Amniotic stem cell (primary cell): ENCODE results near the gene ZNF664.
"Not testable (repeated sequence)": the region's sequence is repeated elsewhere in the genome, so short reads cannot be mapped to it uniquely, and the experiment has no call there.

Source experiments
- DNase-seq: peaks from one replicate; lab custom pipeline; 2025; lab: John Stamatoyannopoulos, UW

ZNF664 gene

GRCh38 chr12:123941624-123942237 lies 31.3 kb upstream of the ZNF664 start:
- no peak for DNase-seq

GRCh38 chr12:123942238-123942653 lies 30.8 kb upstream of the ZNF664 start:
- peak; percentile 51 for DNase-seq

DNA sequence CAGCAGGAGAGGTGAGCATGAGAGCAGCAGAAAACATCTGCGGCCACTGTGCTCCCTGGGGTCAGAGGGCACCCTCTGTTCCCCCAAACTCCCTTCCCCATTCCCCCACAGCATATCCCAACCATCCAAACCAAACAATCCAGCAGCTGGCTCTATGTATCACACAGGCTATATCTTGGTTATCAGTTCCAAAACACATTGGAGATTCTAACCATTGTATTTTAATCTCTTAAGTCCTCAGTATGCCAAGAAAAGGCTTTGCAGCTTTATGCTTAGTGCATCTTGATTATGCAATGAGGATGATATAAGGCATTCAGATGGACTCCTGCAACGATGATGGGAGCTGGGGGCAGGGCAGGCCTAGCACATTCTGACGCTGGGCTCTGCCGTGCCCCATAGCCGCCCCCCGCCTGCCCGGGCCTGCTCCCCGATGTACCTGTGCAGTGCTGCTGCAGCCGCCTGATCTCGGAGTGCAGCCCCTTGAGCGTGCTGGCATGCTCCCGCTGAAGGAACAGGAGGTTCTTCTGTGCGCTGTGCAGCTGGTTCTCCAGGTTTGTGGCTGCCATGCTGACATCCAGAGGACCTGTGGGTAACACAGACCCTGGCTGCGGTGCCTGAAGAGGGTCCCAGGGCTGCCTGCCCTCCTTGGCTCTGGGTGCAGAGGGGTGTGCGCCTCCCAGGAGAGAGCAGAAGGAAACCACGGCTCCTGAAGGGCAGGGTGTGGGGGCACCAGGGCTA lies 29.9 kb upstream of the ZNF664 start:
- no peak for DNase-seq

DNA sequence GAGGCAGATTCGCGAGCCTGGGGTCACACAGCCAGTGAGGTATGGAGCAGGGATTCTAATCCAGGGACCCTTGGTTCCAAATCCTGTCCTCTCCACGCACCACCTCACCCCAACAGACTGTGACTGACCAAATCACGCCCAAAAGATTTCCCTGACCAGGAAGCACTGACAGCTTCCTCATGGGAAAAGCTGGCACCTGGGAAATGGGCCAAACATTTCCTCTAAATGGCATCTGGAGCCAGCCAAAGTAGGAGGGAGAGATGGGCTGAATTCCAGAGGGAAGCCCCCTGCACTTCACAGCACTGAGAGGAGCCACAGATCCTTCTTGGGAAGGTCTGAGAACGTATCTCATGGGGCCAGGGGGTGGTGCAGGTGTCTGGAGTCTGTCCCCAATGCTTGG lies 29.2 kb upstream of the ZNF664 start:
- DNase-seq = no peak

- DNase-seq = no peak
Observed at GRCh38 chr12:123944696-123945095, 28.3 kb upstream of the ZNF664 start.

- DNase-seq = no peak
Observed at GRCh38 chr12:123945287-123946151, 27.5 kb upstream of the ZNF664 start.

DNA sequence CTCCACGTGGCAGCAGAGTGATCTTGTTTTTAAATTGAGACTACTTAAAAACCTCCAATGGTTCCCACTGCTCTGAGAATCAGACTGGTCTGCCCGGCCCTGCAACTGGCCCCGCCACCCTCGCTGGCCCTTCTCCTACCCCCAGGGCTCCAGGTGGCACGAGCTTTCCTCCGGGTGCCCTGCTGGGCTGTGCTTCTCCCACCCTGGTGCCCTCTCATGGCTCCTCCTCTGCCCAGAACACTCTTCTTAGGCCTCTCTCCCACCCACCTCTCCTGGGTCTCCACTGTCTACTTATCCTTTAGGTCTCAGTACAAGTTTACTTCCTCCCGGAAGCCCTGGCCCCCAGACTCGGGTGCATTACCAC lies 26.9 kb upstream of the ZNF664 start:
- no peak for DNase-seq

- not testable (repeated sequence) for DNase-seq
Observed at GRCh38 chr12:123946516-123947505, 26.2 kb upstream of the ZNF664 start.

GRCh38 chr12:123947531-123947930 lies 25.5 kb upstream of the ZNF664 start:
- DNase-seq = not testable (repeated sequence)

- DNase-seq = no peak
Observed at GRCh38 chr12:123948401-123948795, 24.6 kb upstream of the ZNF664 start.

DNA sequence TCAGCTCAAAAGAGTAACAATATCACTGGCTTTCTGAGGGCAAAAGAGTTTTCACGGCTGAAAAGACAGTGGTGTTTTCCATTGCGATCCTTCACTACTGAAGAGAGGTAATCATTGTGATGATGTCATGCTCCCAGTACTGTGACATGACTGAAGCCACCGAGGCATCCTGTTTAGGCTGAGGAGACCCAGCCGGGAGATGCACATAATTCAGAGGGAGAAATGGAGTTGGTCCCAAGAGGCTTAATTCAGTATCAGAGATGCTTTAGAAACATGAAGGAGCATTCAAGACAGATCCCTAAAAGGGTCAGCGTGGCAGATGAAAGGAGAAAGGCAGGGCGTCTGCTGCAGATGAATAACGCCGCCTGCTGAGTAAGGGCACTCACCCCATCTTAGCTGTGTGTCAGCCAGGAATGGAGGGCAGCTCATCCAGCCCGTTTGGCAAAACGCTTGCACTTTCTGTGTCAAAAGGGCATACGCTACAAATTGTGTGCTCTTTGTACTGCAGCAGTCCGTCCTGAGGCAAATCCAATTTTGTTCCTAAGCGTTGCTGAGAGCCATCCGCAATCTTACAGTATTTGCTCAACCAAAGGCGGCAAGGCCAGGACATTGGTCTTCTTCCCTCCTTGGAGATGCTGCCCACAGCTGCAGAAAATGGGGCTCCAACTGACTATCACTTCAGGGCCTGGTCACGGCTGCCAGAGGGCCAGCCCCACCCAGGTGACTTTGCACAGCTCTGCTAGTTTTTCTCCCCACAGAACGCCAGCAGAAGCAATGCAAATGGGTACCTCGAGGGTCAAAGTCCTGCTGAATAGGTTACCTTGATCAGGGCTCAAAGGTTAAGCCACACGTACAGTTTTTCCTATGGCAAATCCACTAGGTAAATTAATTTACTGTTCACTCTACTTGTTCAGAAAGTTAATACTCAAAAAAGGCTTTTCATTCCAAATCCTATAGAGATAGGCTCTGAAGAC lies 23.9 kb upstream of the ZNF664 start:
- DNase-seq = no peak

- DNase-seq = no peak
Observed at GRCh38 chr12:123949770-123950165, 23.2 kb upstream of the ZNF664 start.

DNA sequence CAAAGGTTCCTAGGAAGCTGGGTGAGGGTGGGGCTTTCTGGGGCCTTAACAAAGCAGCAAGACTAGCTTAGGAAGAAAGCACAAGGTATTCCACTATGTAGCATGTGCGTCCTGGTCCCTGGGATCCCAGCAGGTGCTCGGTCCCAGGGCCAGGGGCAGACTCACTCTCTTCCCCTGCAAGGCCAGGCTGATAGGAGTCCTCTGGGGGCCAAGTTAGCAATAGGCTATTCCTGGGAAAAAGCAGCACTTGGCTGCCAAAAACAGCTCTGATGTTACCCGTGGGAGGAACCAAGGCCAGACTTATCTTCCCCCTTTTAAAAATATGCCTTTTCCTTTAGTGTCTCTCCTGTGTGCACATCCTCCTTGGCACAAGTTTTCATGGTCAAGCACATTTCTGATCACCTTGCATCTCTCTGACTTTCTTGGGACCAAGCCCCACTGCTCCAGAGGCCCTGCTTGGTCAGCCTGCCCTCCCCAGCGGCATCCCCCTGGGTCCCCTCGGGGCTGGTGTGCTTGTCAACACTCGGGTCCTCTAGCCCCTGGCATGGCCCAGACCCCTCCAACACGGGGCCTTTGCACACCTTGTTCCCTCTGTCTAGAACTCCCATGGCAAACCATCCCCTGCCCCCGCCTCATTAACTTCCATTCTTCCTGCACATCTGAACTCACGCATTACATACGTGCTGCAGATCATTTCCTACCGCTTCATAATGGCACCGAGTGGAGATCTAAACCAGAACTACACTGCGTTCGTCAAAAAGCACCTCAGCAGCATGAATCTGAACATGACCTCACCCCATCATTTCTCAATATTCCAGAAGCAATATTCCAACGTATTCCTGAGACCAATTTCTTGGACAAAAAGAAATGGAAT lies 22.3 kb upstream of the ZNF664 start:
- no peak for DNase-seq

DNA sequence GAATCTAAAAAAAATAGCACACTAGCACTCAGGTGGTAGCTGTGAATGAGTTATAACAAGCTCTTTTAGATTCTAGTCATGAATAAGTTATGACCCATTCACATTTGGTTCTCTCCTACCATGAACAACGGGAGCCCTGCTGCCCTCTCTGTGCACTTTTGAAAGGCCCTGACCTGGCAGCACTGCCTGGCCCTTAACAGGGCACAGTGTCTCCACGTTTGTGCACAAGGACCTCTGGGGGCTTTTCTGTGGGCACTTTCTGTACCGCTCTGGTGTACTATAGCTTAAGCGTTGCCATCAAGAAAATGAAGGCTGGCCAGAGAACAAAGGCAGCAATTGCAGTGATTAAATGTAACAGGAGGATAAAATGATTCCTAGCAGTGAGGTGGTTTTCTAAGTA lies 21.5 kb upstream of the ZNF664 start:
- no peak for DNase-seq

DNA sequence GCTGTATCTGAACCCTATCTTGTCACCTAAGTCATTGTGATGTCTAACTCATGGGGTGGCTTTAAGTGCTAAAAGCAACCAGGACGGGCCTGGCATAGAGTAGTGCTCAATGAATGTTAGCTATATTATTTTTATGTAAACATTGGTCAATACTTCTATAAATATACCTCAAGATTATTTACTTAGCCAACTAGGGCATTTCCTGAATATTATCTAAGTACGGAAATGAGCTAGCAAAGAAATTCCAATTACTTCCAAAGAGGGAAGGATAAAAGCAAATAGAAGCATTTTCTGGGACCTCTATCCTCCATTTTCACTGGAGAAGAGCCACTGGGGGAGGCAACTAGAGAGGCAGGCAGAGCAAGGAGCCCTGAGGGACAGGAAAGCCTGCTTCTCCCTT lies 21.0 kb upstream of the ZNF664 start:
- no peak for DNase-seq

- DNase-seq = no peak
Observed at GRCh38 chr12:123954647-123955350, 18.2 kb upstream of the ZNF664 start.

DNA sequence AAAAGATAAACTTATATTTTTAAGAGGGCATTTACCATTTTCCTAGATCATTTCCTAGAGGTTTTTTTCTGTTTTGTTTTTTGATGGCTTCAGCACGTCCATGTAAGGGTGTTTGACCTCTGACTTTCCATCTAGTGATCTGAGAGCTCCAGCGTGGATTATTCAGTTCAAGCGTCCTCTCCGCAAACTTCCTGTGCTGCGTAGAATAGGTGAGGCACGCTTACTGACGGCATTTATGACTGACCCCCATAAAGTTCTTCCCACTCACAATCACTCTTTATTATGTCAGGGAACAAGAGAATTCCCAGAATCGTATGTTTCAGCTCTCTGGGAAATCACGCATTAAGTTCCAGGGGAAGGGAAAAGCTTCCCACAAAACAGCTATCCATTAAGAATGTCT lies 16.8 kb upstream of the ZNF664 start:
- no peak for DNase-seq

DNA sequence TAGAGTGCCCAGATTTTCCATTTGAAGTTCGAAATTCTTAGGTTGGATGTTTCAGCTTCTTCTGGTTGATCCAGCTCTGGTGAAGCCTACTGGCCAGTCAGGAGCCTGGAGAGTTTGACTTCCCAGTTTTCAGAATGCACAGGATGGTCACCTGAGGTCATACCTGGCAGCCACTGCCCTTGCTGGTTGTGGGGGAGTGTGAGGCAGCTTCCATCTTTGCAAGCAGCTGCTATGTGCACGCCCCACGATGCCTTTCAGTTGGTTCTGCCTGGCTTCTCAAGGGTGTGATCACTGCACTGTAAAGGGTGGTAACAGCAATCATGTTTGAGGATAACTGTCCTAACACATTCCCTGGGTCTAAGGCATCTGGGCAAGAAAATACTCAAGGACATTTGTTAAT lies 15.8 kb upstream of the ZNF664 start:
- DNase-seq = no peak

- no peak for DNase-seq
Observed at GRCh38 chr12:123958462-123958861, 14.6 kb upstream of the ZNF664 start.
